T-helper 2 cell treated with Interferon-gamma antibody and Interleukin-4, amounts not matched to agents 5 μg/mL and 100 μg/mL, for 36 hours (primary cell): ENCODE results near the gene CELSR2.

Source experiments
- DNase-seq: peaks from one replicate; pipeline ENCODE4 v3.0.0; 2021; ENCODE audit warnings: low spot score
- H3K27ac Mint-ChIP-seq: one replicate; pipeline ENCODE4 v1.8.0; 2021; ENCODE audit warnings: mild to moderate bottlenecking, mixed read lengths
- H3K27me3 Mint-ChIP-seq: one replicate; pipeline ENCODE4 v1.8.0; 2021; ENCODE audit warnings: low read depth, mixed read lengths
- H3K36me3 Mint-ChIP-seq: one replicate; pipeline ENCODE4 v1.8.0; 2021; ENCODE audit warnings: low read depth, mixed read lengths
- H3K4me1 Mint-ChIP-seq: one replicate; pipeline ENCODE4 v1.8.0; 2021; ENCODE audit warnings: low read depth, mixed read lengths
- H3K4me3 Mint-ChIP-seq: one replicate; pipeline ENCODE4 v1.8.0; 2022; ENCODE audit warnings: mild to moderate bottlenecking, moderate library complexity, mixed read lengths
- H3K9me3 Mint-ChIP-seq: one replicate; pipeline ENCODE4 v1.8.0; 2021; ENCODE audit warnings: mixed read lengths

Gene CELSR2, protein sequence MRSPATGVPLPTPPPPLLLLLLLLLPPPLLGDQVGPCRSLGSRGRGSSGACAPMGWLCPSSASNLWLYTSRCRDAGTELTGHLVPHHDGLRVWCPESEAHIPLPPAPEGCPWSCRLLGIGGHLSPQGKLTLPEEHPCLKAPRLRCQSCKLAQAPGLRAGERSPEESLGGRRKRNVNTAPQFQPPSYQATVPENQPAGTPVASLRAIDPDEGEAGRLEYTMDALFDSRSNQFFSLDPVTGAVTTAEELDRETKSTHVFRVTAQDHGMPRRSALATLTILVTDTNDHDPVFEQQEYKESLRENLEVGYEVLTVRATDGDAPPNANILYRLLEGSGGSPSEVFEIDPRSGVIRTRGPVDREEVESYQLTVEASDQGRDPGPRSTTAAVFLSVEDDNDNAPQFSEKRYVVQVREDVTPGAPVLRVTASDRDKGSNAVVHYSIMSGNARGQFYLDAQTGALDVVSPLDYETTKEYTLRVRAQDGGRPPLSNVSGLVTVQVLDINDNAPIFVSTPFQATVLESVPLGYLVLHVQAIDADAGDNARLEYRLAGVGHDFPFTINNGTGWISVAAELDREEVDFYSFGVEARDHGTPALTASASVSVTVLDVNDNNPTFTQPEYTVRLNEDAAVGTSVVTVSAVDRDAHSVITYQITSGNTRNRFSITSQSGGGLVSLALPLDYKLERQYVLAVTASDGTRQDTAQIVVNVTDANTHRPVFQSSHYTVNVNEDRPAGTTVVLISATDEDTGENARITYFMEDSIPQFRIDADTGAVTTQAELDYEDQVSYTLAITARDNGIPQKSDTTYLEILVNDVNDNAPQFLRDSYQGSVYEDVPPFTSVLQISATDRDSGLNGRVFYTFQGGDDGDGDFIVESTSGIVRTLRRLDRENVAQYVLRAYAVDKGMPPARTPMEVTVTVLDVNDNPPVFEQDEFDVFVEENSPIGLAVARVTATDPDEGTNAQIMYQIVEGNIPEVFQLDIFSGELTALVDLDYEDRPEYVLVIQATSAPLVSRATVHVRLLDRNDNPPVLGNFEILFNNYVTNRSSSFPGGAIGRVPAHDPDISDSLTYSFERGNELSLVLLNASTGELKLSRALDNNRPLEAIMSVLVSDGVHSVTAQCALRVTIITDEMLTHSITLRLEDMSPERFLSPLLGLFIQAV (N-terminal part only)

GRCh38 chr1:109248797-109249629 lies at the start of gene CELSR2:
TSS of gene CELSR2 (plus strand) at chr1:109249539. CDS start at chr1:109250080, 541 bp downstream.
- peak; percentile 68 for DNase-seq
- H3K4me3 Mint-ChIP-seq, result peak within 1 kb of the TSS; percentile 65
- H3K9me3 Mint-ChIP-seq, result no peaks in the 10 kb centered on the region
- no peaks in the 10 kb centered on the region for H3K36me3 Mint-ChIP-seq
- H3K27me3 Mint-ChIP-seq, result peaks cover 21% of the 10 kb centered on the region
- peaks cover 4% of the 10 kb centered on the region for H3K4me1 Mint-ChIP-seq
- no peak within 1 kb of the TSS for H3K27ac Mint-ChIP-seq

DNA sequence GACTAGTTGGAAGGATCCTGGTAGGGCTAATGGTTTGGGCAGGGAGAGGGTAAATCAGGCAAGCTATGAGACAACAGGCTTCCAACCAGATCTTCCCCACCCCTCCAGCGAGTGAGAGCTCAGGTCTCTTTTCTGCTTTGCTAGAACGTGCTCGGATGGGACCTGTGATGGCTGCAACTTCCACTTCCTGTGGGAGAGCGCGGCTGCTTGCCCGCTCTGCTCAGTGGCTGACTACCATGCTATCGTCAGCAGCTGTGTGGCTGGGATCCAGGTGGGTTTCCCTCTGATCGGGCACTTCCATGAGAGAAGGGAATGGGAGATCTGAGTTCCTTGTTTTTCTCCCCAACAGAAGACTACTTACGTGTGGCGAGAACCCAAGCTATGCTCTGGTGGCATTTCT lies 49.6 kb upstream of the CELSR2 start:
- H3K4me3 Mint-ChIP-seq, result peak overlapping the region; percentile 38
- H3K27me3 Mint-ChIP-seq, result no peaks in the 10 kb centered on the region
- H3K27ac Mint-ChIP-seq, result peak overlapping the region; percentile 81
- H3K4me1 Mint-ChIP-seq, result peaks cover 21% of the 10 kb centered on the region
- no peaks in the 10 kb centered on the region for H3K9me3 Mint-ChIP-seq
- H3K36me3 Mint-ChIP-seq, result no peaks in the 10 kb centered on the region
- no peak for DNase-seq

DNA sequence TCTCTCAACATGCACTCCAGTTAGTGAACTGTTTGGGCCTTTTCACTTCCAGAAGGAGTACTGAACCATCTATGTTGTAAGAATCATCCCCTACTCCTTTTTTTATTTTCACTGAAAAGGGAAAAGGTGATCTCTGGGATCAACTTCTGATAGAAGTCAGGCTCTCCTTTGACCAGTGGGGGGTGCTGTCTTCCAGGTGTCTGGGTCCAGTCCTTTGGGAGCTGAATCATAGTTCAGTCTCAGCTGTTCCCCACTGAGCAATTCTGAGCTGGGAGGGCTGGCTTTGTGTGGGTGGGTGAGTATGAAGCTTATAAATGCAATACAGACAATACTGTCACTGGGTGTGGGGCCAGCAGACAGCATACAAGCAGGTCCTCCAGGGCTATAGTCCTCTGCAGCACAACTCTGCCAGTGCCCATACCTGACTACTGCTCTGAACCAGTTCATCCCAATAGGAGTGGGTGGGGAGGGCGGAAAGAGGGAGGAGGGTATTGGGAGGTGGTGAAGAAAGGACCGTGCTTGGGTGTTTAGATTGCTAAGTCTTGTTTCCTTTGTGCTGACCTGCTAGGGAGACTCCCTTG lies 48.1 kb upstream of the CELSR2 start:
- Mint-ChIP-seq H3K27me3 (no peaks in the 10 kb centered on the region), H3K4me3 (no peak overlapping the region), H3K9me3 (no peaks in the 10 kb centered on the region), H3K36me3 (no peaks in the 10 kb centered on the region), H3K27ac (peak overlapping the region; percentile 11), H3K4me1 (peaks cover 21% of the 10 kb centered on the region)
- peak; percentile 73 for DNase-seq

- Mint-ChIP-seq H3K4me1 (peaks cover 18% of the 10 kb centered on the region), H3K9me3 (no peaks in the 10 kb centered on the region), H3K4me3 (no peak overlapping the region), H3K27me3 (peaks cover 5% of the 10 kb centered on the region), H3K36me3 (no peaks in the 10 kb centered on the region), H3K27ac (no peak overlapping the region)
- DNase-seq, result no peak
Observed at GRCh38 chr1:109204484-109204883, 44.9 kb upstream of the CELSR2 start.

GRCh38 chr1:109206339-109206738 lies 43.0 kb upstream of the CELSR2 start:
- no peak overlapping the region for H3K4me3 Mint-ChIP-seq
- no peaks in the 10 kb centered on the region for H3K9me3 Mint-ChIP-seq
- peaks cover 5% of the 10 kb centered on the region for H3K4me1 Mint-ChIP-seq
- peaks cover 6% of the 10 kb centered on the region for H3K27me3 Mint-ChIP-seq
- DNase-seq, result no peak
- no peaks in the 10 kb centered on the region for H3K36me3 Mint-ChIP-seq
- H3K27ac Mint-ChIP-seq, result no peak overlapping the region

GRCh38 chr1:109207467-109208103 lies 41.8 kb upstream of the CELSR2 start:
- DNase-seq, result no peak
- peaks cover 6% of the 10 kb centered on the region for H3K27me3 Mint-ChIP-seq
- no peak overlapping the region for H3K27ac Mint-ChIP-seq
- no peaks in the 10 kb centered on the region for H3K36me3 Mint-ChIP-seq
- H3K9me3 Mint-ChIP-seq, result no peaks in the 10 kb centered on the region
- H3K4me1 Mint-ChIP-seq, result peaks cover 5% of the 10 kb centered on the region
- H3K4me3 Mint-ChIP-seq, result no peak overlapping the region

DNA sequence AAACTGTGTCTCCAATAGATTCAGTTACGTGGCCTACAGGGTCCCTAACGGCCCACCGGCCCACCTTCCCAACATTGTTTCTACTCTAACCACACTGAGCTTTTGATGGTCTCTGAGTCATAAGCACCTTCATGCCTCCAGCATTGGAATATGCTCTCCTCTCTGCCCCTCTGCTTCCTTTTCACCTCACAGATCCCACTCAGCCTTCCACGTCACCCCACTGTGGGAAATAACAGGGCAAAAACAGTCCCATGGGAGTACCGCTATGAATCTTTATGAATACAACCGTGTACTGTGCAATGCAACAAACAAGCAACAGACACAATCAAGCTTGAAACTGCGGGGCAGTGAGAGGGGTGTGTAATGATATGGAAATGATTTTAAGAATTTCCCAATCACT lies 40.9 kb upstream of the CELSR2 start:
- Mint-ChIP-seq H3K4me1 (peaks cover 7% of the 10 kb centered on the region), H3K36me3 (no peaks in the 10 kb centered on the region), H3K27ac (no peak overlapping the region), H3K9me3 (no peaks in the 10 kb centered on the region), H3K27me3 (peaks cover 6% of the 10 kb centered on the region), H3K4me3 (no peak overlapping the region)
- no peak for DNase-seq

DNA sequence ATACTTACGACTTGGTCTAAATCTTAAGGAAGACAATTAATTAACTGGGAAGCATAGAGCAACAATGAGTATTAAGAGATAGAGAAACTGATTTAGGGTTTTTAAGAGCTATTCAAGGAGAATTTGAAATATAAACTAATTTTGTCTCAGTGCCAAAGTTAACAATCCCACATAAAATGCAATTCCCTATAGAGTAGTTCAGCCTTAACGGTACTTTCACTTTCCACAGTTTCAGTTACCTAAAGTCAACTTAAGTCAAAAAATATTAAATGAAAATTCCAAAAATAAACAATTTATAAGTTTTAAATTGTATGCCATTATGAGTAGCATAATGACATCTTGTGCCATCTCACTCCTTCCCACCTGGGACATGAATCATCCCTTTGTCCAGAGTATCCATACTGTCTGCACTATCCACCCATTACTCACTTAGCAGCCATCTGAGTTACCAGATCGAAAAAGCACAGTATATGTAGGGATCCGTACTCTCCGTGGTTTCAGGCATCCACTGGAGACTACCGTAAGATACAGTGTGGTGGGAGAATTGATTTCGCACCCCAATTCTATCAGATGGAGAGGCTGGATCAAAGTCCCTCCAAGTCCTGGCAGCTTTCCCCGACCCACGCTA lies 40.4 kb upstream of the CELSR2 start:
- Mint-ChIP-seq H3K4me3 (no peak overlapping the region), H3K27ac (no peak overlapping the region), H3K36me3 (no peaks in the 10 kb centered on the region), H3K4me1 (peaks cover 8% of the 10 kb centered on the region), H3K27me3 (peaks cover 6% of the 10 kb centered on the region), H3K9me3 (no peaks in the 10 kb centered on the region)
- DNase-seq, result no peak

DNA sequence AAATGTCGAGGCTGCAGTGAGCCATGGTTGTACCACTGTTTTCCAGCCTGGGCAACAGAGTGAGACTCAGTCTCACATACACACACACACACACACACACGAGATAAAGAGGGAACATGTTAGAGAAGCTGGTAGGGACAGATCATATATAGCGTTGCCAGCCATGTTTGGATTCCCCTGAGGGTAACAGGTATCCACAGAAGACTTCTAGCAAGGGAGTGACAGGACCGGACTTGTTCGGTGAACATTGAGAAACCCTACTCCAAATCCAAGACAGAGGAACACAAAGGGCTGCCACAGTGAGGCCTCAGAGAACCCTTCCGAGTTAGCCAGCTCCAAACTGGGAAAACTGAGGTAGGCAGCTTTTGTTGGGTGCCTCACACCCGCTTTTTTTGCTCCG lies 39.3 kb upstream of the CELSR2 start:
- Mint-ChIP-seq H3K9me3 (no peaks in the 10 kb centered on the region), H3K27ac (no peak overlapping the region), H3K27me3 (peaks cover 6% of the 10 kb centered on the region), H3K36me3 (peaks cover 7% of the 10 kb centered on the region), H3K4me3 (no peak overlapping the region), H3K4me1 (peaks cover 13% of the 10 kb centered on the region)
- no peak for DNase-seq

GRCh38 chr1:109213345-109213823 lies 36.0 kb upstream of the CELSR2 start:
- Mint-ChIP-seq H3K9me3 (no peaks in the 10 kb centered on the region), H3K4me3 (peak overlapping the region; percentile 99), H3K4me1 (peaks cover 27% of the 10 kb centered on the region), H3K36me3 (peaks cover 30% of the 10 kb centered on the region), H3K27ac (peak overlapping the region; percentile 92), H3K27me3 (peaks cover 3% of the 10 kb centered on the region)
- DNase-seq, result no peak

- Mint-ChIP-seq H3K36me3 (peaks cover 35% of the 10 kb centered on the region), H3K27me3 (peaks cover 3% of the 10 kb centered on the region)
Observed at GRCh38 chr1:109213824-109214693, 35.3 kb upstream of the CELSR2 start, which contains the start of gene SARS1. TSS of gene SARS1 (plus strand) at chr1:109213918. CDS start at chr1:109213993, 75 bp downstream.

More at GRCh38 chr1:109213824-109214693, 35.3 kb upstream of the CELSR2 start, which contains the start of gene SARS1:
- H3K4me3 Mint-ChIP-seq, result peak within 1 kb of the TSS; percentile 99
- H3K4me1 Mint-ChIP-seq, result peaks cover 31% of the 10 kb centered on the region
- peak within 1 kb of the TSS; percentile 92 for H3K27ac Mint-ChIP-seq
- peaks cover 3% of the 10 kb centered on the region for H3K9me3 Mint-ChIP-seq
- peak; percentile 90 for DNase-seq
